Measurements from ENCODE around the gene AGBL4. TPM values are rescaled to one million over a fixed set of nuclear protein-coding genes. Genes with fewer than 3 reads are reported as not detected.

The AGBL4 gene
- total and polyA plus RNA-seq, 9 of the 15 experiments (the other 6 are each of a cell fraction or from before 2014, with no cell fraction given) = 0.11 TPM; not detected in 7

- CTCF ChIA-PET (ENCODE audit: low intra/inter-chr PET ratio) = no interaction called here
- in situ Hi-C loops (cut with MboI) (no loop called here), intact Hi-C loops (cut with micrococcal nuclease) (no loop called here)
- H4K20me1 ChIP-seq (replicated peaks; ENCODE audit: control insufficient read depth, insufficient read depth, low read length) = no peaks in the 10 kb centered on the region; the same call in 1 of the 2 replicates
- no peak overlapping the region for H2AFZ ChIP-seq (ENCODE audit: low read depth, low read length)
- WGBS (ENCODE audit: insufficient coverage, low coverage, missing lambda C conversion rate) = 0% methylated on average over 1 of the region's 1 CpG
- H3K9me3 ChIP-seq (replicated peaks; ENCODE audit: control insufficient read depth, insufficient read depth, low read depth, low read length) = no peaks in the 10 kb centered on the region
- no peaks in the 10 kb centered on the region for H3K4me1 ChIP-seq (replicated peaks in 1 of 2; ENCODE audit: control insufficient read depth in 2 of 2, insufficient read depth in 2 of 2, low read length in 2 of 2)
- ATAC-seq (no peak), DNase-seq (ENCODE audit: extremely low read depth in 1 of 4, low spot score in 3 of 4) (no peak), FAIRE-seq (no peak)
- BruUV-seq (replicated peaks) = no TSS peak
- H3K27me3 ChIP-seq (ENCODE audit: control insufficient read depth in 2 of 2, insufficient read depth in 2 of 2, low read length in 2 of 2) = no peaks in the 10 kb centered on the region
- H3K4me3 ChIP-seq = no peak overlapping the region
- no peak overlapping the region for H3K9ac ChIP-seq (ENCODE audit: insufficient read depth in 1 of 2, low read depth in 2 of 2, low read length in 2 of 2)
- H3K79me2 ChIP-seq (ENCODE audit: control insufficient read depth, insufficient read depth, low read length) = no peaks in the 10 kb centered on the region
- H3K27ac ChIP-seq (ENCODE audit: extremely low read depth, low read depth, low read length) = no peak overlapping the region
- no peaks in the 10 kb centered on the region for H3K36me3 ChIP-seq (ENCODE audit: control insufficient read depth, insufficient read depth, low read length)
- POLR2A ChIA-PET = no interaction called here
- H3K4me2 ChIP-seq (ENCODE audit: insufficient read depth, low read length) = no peak overlapping the region
- no peaks in the 10 kb centered on the region for H3K9me1 ChIP-seq (ENCODE audit: control insufficient read depth, insufficient read depth, low read length)
- TF ChIP-seq HDAC6 (IDR thresholded peaks at IDR 0.05; ENCODE audit: low read depth, low read length) (no peak), FOSL1 (tag; conservative IDR thresholded peaks at IDR 0.05) (no peak), MEF2A (IDR thresholded peaks at IDR 0.05; ENCODE audit: control insufficient read depth, low read depth, low read length) (no peak), ZNF175 (CRISPR knock-in tag; IDR thresholded peaks at IDR 0.05; ENCODE audit: low read depth) (no peak), MTA1 (IDR thresholded peaks at IDR 0.05; ENCODE audit: borderline replicate concordance) (no peak), SIRT6 (IDR thresholded peaks at IDR 0.05; ENCODE audit: low read depth, low read length) (no peak), RAD51 (IDR thresholded peaks at IDR 0.05; ENCODE audit: borderline replicate concordance, low read depth) (no peak), SIN3A (IDR thresholded peaks at IDR 0.05; ENCODE audit: borderline replicate concordance in 2 of 2, control insufficient read depth in 1 of 2, low read depth in 2 of 2, low read length in 2 of 2) (no peak), SIX5 (IDR thresholded peaks at IDR 0.05; ENCODE audit: borderline replicate concordance in 1 of 2, insufficient read depth in 1 of 2, low read depth in 1 of 2, low read length in 2 of 2) (no peak), RBM22 (IDR thresholded peaks at IDR 0.05; ENCODE audit: low read depth, low read length, poor library complexity, severe bottlenecking) (no peak), NRF1 (conservative IDR thresholded peaks at IDR 0.05 in 1 of 2, IDR thresholded peaks at IDR 0.05 in 1 of 2) (no peak)
- TF ChIP-seq, protein P1, sequence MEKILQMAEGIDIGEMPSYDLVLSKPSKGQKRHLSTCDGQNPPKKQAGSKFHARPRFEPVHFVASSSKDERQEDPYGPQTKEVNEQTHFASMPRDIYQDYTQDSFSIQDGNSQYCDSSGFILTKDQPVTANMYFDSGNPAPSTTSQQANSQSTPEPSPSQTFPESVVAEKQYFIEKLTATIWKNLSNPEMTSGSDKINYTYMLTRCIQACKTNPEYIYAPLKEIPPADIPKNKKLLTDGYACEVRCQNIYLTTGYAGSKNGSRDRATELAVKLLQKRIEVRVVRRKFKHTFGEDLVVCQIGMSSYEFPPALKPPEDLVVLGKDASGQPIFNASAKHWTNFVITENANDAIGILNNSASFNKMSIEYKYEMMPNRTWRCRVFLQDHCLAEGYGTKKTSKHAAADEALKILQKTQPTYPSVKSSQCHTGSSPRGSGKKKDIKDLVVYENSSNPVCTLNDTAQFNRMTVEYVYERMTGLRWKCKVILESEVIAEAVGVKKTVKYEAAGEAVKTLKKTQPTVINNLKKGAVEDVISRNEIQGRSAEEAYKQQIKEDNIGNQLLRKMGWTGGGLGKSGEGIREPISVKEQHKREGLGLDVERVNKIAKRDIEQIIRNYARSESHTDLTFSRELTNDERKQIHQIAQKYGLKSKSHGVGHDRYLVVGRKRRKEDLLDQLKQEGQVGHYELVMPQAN (IDR thresholded peaks at IDR 0.05; ENCODE audit: borderline replicate concordance) = no peak
- TF ChIP-seq, protein P2, sequence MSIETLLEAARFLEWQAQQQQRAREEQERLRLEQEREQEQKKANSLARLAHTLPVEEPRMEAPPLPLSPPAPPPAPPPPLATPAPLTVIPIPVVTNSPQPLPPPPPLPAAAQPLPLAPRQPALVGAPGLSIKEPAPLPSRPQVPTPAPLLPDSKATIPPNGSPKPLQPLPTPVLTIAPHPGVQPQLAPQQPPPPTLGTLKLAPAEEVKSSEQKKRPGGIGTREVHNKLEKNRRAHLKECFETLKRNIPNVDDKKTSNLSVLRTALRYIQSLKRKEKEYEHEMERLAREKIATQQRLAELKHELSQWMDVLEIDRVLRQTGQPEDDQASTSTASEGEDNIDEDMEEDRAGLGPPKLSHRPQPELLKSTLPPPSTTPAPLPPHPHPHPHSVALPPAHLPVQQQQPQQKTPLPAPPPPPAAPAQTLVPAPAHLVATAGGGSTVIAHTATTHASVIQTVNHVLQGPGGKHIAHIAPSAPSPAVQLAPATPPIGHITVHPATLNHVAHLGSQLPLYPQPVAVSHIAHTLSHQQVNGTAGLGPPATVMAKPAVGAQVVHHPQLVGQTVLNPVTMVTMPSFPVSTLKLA (conservative IDR thresholded peaks at IDR 0.05) = no peak
These were observed 1498.8 kb downstream of the AGBL4 start for GRCh38 chr1:48524892-48525467.
